SH-SY5Y (cell line): ENCODE measurements around the gene VKORC1L1.

Experiments
- GATA2 ChIP-seq: IDR thresholded peaks from 2 replicates; pipeline ENCODE4 v1.6.1; 2011; ENCODE audit warnings: mild to moderate bottlenecking, low read depth, low read length
- GATA3 ChIP-seq: IDR thresholded peaks from 2 replicates; pipeline ENCODE4 v1.6.1; 2011; ENCODE audit warnings: low read depth, mild to moderate bottlenecking, low read length, moderate library complexity

DNA sequence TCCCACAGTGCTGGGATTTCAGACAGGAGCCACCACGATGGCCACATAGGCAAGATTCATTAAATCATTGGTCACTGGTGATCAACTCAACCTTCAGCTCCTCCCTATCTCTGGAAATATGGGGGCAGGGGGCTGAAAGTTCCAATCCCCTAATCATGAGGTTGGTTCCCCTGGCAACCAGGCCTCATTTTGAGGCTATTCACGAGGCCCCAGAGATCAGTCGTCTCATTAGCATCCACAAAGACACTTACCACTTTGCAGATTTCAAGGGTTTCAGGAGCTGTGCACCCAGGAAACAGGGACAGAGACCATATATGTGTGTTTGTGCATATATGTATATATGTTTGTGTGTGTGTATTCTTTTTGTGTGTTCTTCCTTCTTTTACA, 116.8 kb downstream of the VKORC1L1 start:
- TF ChIP-seq GATA2 (no peak), GATA3 (no peak)
